GM18526 (cell line): ENCODE data around the gene LPIN3.

Experiments
- POLR2A ChIP-seq: IDR thresholded peaks from 3 replicates; pipeline ENCODE4 v1.6.1; 2011; ENCODE audit not compliant: insufficient read length; ENCODE audit errors: extremely low read depth

LPIN3 gene

GRCh38 chr20:41336711-41337492, 3.7 kb upstream of the LPIN3 start:
- TF ChIP-seq POLR2A: no peak

- TF ChIP-seq POLR2A: no peak
These were observed 679 bp upstream of the LPIN3 start for GRCh38 chr20:41339957-41340326.

GRCh38 chr20:41342474-41343464, 2.1 kb downstream of the LPIN3 start:
- no peak for TF ChIP-seq POLR2A

GRCh38 chr20:41344477-41344876, 3.9 kb downstream of the LPIN3 start:
- no peak for TF ChIP-seq POLR2A

- no peak for TF ChIP-seq POLR2A
These were observed 4.5 kb downstream of the LPIN3 start for GRCh38 chr20:41344938-41345728.

- no peak for TF ChIP-seq POLR2A
These were observed 5.1 kb downstream of the LPIN3 start for GRCh38 chr20:41345729-41346067.

GRCh38 chr20:41347523-41348429, 7.2 kb downstream of the LPIN3 start:
- no peak for TF ChIP-seq POLR2A

- TF ChIP-seq POLR2A: no peak
These were observed 8.0 kb downstream of the LPIN3 start for GRCh38 chr20:41348430-41349172.

- TF ChIP-seq POLR2A: no peak
These were observed 8.6 kb downstream of the LPIN3 start for GRCh38 chr20:41349266-41349665.

- TF ChIP-seq POLR2A: no peak
These were observed 9.3 kb downstream of the LPIN3 start for GRCh38 chr20:41349943-41350342.

GRCh38 chr20:41350408-41350962, 9.9 kb downstream of the LPIN3 start:
- no peak for TF ChIP-seq POLR2A

- TF ChIP-seq POLR2A: no peak
These were observed 11.5 kb downstream of the LPIN3 start for GRCh38 chr20:41352106-41352505.

- no peak for TF ChIP-seq POLR2A
These were observed 12.0 kb downstream of the LPIN3 start for GRCh38 chr20:41352666-41353065.
